Adipose tissue (tissue), 3 donors: ENCODE measurements around the gene KIAA1958. TPM values are rescaled to one million over a fixed set of nuclear protein-coding genes. Genes with fewer than 3 reads are reported as not detected.
"Not testable (repeated sequence)": the region's sequence is repeated elsewhere in the genome, so short reads cannot be mapped to it uniquely, and the experiment has no call there.

Experiments
- H3K27ac ChIP-seq: one replicate; pipeline ENCODE4 v1.5.1; 2013; ENCODE audit warnings: low read depth, low read length
- WGBS, 3 donors: extraction: QIAGEN DNeasy Blood & Tissue Kit; methylation state at CpG; one replicate each; pipeline ENCODE4 v1.1.7; 2013; 5-methylcytosine and 5-hydroxymethylcytosine counted together
- polyA plus RNA-seq, 3 donors: library from polyadenylated mRNA; stranded (reverse); fragments of 200-250 nt; gene quantifications; one replicate each; pipeline ENCODE4 v1.2.3, GENCODE V29; 2013
- donor health status: healthy with polysubstance abuse.
- donor health status: Bipolar disorder and iron deficiency.
- donor health status: healthy.

Gene KIAA1958
- polyA plus RNA-seq, 3 donors = 0.82 to 1.2 (median 0.90) TPM

GRCh38 chr9:112512377-112512776, 25.8 kb downstream of the KIAA1958 start:
- 81 to 92% (median 81%) methylated on average over 2 to 4 of the region's 4 CpGs for WGBS, 3 donors
- not testable (repeated sequence) for H3K27ac ChIP-seq

- no peak overlapping the region for H3K27ac ChIP-seq
- 86 to 87% (median 87%) methylated on average over 2 of the region's 2 CpGs for WGBS, 3 donors
Observed at GRCh38 chr9:112516769-112517168, 30.1 kb downstream of the KIAA1958 start.

DNA sequence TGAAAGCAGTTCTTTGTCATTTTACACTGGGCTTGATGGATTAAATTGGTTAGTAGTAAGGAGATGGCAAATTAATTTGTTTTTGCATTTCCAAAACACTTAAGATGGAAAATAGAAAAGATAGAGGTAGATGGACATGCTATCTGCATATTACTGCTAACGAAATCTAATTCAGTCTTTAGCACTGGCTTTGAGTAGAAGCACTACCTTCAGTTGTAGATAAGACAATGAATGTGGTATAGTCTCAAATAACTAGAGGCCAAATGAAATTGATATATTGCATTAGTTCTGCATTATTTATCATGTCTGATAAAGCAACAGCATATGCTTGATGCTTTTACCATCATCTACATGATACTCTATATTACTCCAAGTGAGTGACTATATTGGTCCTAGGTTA, 33.4 kb downstream of the KIAA1958 start:
- no peak overlapping the region for H3K27ac ChIP-seq
- WGBS, 3 donors = 92 to 100% (median 93%) methylated on average over 1 of the region's 1 CpG

- H3K27ac ChIP-seq = no peak overlapping the region
- WGBS, 3 donors = 61 to 80% (median 63%) methylated on average over 3 of the region's 3 CpGs
Observed at GRCh38 chr9:112520656-112521055, 34.0 kb downstream of the KIAA1958 start.

DNA sequence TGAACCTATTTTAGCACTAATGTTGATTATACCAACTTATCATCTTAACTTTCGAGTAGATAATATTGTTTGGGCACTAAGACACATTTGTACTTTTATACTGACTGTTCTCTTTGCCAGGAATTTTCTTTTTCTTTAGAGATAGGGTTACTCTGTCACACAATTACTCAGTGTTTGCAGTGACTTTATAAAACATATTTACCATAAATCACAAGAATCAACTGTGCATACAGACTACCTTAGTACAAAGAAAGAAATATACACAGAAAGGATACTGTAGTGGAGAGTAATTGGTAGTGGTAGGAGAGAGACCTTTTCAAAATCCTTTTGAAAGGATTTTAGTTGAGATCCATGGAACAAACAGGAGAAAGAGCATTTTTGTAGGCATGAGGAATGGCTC, 40.3 kb downstream of the KIAA1958 start:
- 39 to 77% (median 69%) methylated on average over 1 of the region's 1 CpG for WGBS, 3 donors
- no peak overlapping the region for H3K27ac ChIP-seq

DNA sequence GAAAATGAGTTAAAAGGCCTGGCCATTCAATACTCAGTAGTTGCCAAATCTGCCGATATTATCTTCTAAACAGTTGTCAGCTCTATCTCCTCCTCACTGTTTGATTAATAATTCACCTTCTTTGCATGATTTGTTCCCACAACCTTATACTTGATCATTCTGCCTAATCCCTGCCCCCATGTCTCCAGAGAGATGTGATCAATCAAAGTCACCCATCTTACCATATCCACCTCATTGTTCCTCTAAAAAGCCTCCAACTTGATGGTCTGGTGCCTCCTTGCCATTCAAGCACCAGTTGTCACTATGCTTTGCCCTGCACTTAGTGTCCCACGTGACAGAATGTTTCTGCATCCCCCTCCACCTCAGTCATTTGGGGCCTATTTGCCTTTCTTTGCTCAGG, 41.3 kb downstream of the KIAA1958 start:
- no peak overlapping the region for H3K27ac ChIP-seq
- WGBS, 3 donors = 60 to 86% (median 79%) methylated on average over 2 of the region's 2 CpGs

DNA sequence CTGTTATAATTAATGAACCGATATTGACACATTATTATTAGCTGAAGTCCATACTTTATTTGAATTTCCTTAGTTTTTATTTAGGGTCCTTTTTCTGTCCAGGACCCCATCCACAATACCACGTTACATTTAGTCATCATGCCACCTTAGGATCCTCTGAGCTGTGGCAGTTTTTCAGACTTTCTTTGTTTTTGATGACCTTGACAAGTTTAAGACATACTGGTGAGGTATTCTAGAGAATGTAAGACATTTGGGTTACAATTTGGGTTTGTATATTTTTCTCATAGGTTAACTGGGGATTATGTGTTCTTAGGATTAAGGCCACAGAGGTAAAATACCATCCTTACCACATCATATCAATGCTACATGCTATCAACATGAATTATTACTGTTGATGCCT, 42.7 kb downstream of the KIAA1958 start:
- 81 to 93% (median 91%) methylated on average over 2 of the region's 2 CpGs for WGBS, 3 donors
- no peak overlapping the region for H3K27ac ChIP-seq

GRCh38 chr9:112530751-112531205, 44.2 kb downstream of the KIAA1958 start:
- 95 to 96% (median 95%) methylated on average over 6 of the region's 6 CpGs for WGBS, 3 donors
- no peak overlapping the region for H3K27ac ChIP-seq

GRCh38 chr9:112531666-112532282, 45.1 kb downstream of the KIAA1958 start:
- 62 to 91% (median 90%) methylated on average over 6 of the region's 6 CpGs for WGBS, 3 donors

DNA sequence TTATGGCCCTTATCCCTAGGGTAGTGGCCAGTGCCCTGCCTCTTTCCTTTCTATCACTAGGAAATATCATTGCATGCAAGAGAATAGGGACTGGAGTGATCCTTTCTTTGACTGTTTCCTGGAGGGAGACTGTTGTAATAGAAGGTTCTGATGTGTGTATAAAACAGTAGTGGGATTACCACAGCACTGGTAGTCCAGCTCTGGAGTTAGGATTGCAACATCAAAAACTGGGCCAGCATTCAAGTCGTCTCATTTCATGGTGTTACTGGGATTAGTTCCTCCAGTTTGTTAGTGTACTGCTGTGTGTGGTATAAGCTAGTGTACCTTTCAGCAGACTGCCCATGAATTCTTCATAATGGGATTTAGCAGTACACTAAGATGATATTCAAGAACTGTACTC, 45.8 kb downstream of the KIAA1958 start:
- 11 to 19% (median 14%) methylated on average over 1 of the region's 1 CpG for WGBS, 3 donors
- H3K27ac ChIP-seq = no peak overlapping the region

More at GRCh38 chr9:112531666-112532282, 45.1 kb downstream of the KIAA1958 start:
- no peak overlapping the region for H3K27ac ChIP-seq

GRCh38 chr9:112533660-112534059, 47.0 kb downstream of the KIAA1958 start:
- WGBS, 3 donors = 85 to 87% (median 86%) methylated on average over 3 of the region's 3 CpGs
- no peak overlapping the region for H3K27ac ChIP-seq

GRCh38 chr9:112535301-112535700, 48.7 kb downstream of the KIAA1958 start:
- H3K27ac ChIP-seq = no peak overlapping the region
- WGBS, 3 donors = 0 to 32% (median 0%) methylated on average over 1 of the region's 1 CpG

DNA sequence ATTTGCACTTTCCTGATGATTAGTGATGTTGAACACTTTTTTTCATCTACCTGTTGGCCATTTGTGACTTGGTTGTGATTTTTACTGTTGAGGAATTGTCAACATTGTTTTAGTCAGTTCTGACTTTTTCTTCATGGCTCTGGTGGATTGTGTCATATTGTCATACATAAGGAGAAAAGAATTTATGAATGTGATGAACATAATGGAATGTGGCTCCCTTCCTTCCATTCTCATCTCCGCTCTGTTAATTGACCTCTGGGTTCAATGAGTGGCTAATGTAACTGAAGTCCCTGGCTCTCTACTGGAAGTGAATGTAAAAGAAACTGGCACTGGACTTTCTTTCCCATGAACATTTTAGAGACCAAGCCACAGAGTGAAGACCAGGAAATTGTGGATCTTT, 49.2 kb downstream of the KIAA1958 start:
- no peak overlapping the region for H3K27ac ChIP-seq
- WGBS, 3 donors = 62 to 94% (median 66%) methylated on average over 1 of the region's 1 CpG

- H3K27ac ChIP-seq = no peak overlapping the region
- 56 to 90% (median 81%) methylated on average over 1 of the region's 1 CpG for WGBS, 3 donors
Observed at GRCh38 chr9:112537561-112537960, 50.9 kb downstream of the KIAA1958 start.

DNA sequence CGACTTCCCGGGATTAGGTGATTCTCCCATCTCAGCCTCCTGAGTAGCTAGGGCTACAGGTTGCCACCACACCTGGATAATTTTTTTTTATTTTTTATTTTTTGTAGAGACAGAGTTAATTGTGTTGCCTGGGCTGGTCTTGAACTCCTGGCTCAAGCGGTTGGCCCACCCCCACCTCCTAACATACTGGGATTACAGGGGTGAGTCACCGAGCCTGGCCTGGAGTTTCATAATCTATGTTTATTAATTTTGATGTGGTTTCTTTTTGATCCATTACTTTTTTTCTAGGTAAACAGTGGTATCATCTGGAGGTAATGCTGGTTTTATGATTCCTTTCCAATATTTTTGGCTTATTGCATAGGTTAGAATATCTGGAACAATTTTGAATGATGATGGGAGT, 54.2 kb downstream of the KIAA1958 start:
- 88 to 91% (median 90%) methylated on average over 4 of the region's 4 CpGs for WGBS, 3 donors

DNA sequence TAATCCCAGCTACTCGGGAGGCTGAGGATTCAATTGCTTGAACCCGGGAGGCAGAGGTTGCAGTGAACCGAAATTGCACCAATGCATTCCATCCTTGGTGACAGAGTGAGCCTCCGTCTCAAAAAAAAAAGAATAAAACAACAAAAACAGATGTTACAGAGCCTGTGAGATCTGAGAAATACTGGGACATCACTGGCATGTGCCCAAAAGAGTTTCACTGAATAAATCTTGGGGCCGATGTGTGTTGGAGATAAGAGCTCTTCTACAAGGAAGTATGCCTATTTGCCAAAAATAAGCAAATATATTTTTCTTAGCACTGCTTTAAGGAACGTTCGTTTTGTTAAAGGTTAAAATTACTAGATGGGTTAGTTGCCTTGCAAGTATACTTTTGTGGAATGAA, 55.1 kb downstream of the KIAA1958 start:
- WGBS, 3 donors = 38 to 53% (median 43%) methylated on average over 7 of the region's 7 CpGs
- no peak overlapping the region for H3K27ac ChIP-seq

More for the DNA sequence above, 54.2 kb downstream of the KIAA1958 start:
- H3K27ac ChIP-seq = no peak overlapping the region

GRCh38 chr9:112542593-112543292, 56.1 kb downstream of the KIAA1958 start:
- no peak overlapping the region for H3K27ac ChIP-seq
- 90 to 92% (median 91%) methylated on average over 1 of the region's 1 CpG for WGBS, 3 donors

DNA sequence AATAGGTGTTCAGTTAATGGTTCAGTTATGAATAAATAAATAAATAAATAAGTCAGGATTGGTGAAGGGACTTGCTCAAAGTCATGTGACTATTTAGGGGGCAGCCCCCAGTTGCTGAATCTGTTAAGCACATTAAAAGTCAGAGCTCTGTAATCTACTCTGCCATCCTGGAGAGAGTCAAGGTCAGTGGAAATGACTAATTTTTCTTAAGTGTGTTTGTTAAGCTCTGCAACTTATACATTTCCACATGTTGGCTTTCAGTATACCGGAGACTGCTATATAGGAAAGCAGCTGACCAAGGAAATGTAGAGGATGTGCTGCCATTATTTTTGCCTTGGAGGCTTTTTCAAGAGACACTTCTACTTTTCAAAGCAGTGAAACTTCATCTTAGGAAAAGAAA, 57.9 kb downstream of the KIAA1958 start:
- H3K27ac ChIP-seq = no peak overlapping the region
- WGBS, 3 donors = 50 to 90% (median 82%) methylated on average over 1 of the region's 1 CpG

DNA sequence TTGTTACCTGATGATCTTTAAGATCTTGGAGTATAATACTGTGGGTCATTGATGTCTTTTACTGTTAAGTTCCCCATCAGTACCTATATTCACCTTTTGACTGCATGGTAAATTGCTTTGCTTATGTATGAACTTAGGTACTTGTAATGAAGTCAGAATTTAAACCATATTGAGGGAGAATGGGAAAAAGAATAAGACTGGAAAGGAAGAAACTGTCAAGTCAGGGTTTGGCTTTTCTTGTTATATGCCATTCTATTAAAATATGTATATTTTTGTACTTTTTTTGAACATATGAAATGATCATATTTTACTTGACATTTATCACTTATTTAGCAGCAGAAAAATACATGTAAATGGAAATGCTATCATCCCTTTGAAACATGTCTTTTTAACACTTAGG, 58.6 kb downstream of the KIAA1958 start:
- no peak overlapping the region for H3K27ac ChIP-seq
